AG10803 (cell line): ENCODE data around the gene LCE3B.

Experiments used
- DNase-seq: peaks from one replicate; pipeline ENCODE4 v3.0.0; 2010; ENCODE audit warnings: low read depth
- H3K4me3 ChIP-seq: 2 replicates; pipeline ENCODE4 v1.5.1; 2011; ENCODE audit warnings: mild to moderate bottlenecking, low read length, control low read depth
- TF ChIP-seq, protein P1 (sequence below): conservative IDR thresholded peaks from 2 replicates; pipeline ENCODE4 v1.5.1; 2011; ENCODE audit warnings: mild to moderate bottlenecking, low read length, control low read depth, inconsistent platforms

Gene LCE3B

GRCh38 chr1:152656459-152656858, 42.8 kb downstream of the LCE3B start:
- TF ChIP-seq, protein P1, sequence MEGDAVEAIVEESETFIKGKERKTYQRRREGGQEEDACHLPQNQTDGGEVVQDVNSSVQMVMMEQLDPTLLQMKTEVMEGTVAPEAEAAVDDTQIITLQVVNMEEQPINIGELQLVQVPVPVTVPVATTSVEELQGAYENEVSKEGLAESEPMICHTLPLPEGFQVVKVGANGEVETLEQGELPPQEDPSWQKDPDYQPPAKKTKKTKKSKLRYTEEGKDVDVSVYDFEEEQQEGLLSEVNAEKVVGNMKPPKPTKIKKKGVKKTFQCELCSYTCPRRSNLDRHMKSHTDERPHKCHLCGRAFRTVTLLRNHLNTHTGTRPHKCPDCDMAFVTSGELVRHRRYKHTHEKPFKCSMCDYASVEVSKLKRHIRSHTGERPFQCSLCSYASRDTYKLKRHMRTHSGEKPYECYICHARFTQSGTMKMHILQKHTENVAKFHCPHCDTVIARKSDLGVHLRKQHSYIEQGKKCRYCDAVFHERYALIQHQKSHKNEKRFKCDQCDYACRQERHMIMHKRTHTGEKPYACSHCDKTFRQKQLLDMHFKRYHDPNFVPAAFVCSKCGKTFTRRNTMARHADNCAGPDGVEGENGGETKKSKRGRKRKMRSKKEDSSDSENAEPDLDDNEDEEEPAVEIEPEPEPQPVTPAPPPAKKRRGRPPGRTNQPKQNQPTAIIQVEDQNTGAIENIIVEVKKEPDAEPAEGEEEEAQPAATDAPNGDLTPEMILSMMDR = no peak
- no peak overlapping the region for H3K4me3 ChIP-seq
- DNase-seq = no peak

- H3K4me3 ChIP-seq = no peak overlapping the region
- TF ChIP-seq, protein P1 = no peak
- DNase-seq = no peak
Observed at GRCh38 chr1:152657677-152658076, 44.1 kb downstream of the LCE3B start.

GRCh38 chr1:152658649-152659048, 45.0 kb downstream of the LCE3B start:
- TF ChIP-seq, protein P1 = no peak
- no peak overlapping the region for H3K4me3 ChIP-seq
- DNase-seq = no peak

DNA sequence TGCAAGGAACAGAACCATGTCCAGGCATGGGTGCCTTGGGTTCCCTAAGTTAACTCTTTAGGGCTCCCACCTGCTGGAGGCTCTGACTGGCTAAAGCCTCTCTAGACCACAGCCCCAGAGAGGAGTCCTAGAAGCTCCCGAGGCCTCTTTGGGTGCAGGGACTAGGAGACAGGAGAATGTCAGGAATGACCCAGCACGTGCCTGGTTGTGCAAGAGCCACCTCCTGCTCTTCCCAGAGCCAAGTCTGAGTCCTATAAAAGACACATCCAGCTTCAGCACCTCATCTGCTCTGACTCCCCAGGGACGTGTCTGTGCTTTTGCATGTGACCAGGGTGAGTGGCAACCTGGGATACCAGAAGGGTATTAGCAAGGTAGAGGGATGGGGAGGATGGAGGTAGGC, 49.5 kb downstream of the LCE3B start, which contains the start of gene LCE2D:
Gene LCE2D, plus strand, starts transcription at position 283 of the 400 bp plus-strand sequence. CDS start 726 bp downstream, outside the sequence.
- TF ChIP-seq, protein P1 = no peak
- no peak for DNase-seq
- no peak within 1 kb of the TSS for H3K4me3 ChIP-seq
